Measurements from ENCODE around the gene COA6.

COA6 gene
- 4.5 reads per million, percentile 18 among the genes with 10 or more reads in this experiment for total RNA-seq

- DNase-seq, result peak; percentile 81
Measured at GRCh38 chr1:234373064-234373958, at the start of gene COA6. Gene COA6 (plus strand): TSS chr1:234373456. CDS start chr1:234373467, 11 bp downstream.

GRCh38 chr1:234324821-234325220 is 48.4 kb upstream of the COA6 start:
- DNase-seq, result no peak

GRCh38 chr1:234325878-234326496 is 47.3 kb upstream of the COA6 start:
- DNase-seq, result no peak

GRCh38 chr1:234326497-234327366 is 46.5 kb upstream of the COA6 start:
- DNase-seq, result peak; percentile 56

GRCh38 chr1:234327577-234328164 is 45.6 kb upstream of the COA6 start:
- DNase-seq, result no peak

GRCh38 chr1:234330843-234331215 is 42.4 kb upstream of the COA6 start:
- no peak for DNase-seq

GRCh38 chr1:234331507-234331906 is 41.7 kb upstream of the COA6 start:
- no peak for DNase-seq

- no peak for DNase-seq
Measured at GRCh38 chr1:234336359-234336758, 36.9 kb upstream of the COA6 start.

GRCh38 chr1:234337233-234337632 is 36.0 kb upstream of the COA6 start:
- DNase-seq, result no peak

- DNase-seq, result no peak
Measured at GRCh38 chr1:234340528-234340927, 32.7 kb upstream of the COA6 start.

- no peak for DNase-seq
Measured at GRCh38 chr1:234342774-234343173, 30.5 kb upstream of the COA6 start.

GRCh38 chr1:234345237-234345636 is 28.0 kb upstream of the COA6 start:
- DNase-seq, result no peak

GRCh38 chr1:234348964-234349363 is 24.3 kb upstream of the COA6 start:
- no peak for DNase-seq

- no peak for DNase-seq
Measured at GRCh38 chr1:234355782-234356510, 17.3 kb upstream of the COA6 start.

GRCh38 chr1:234356615-234357269 is 16.5 kb upstream of the COA6 start:
- peak; percentile 10 for DNase-seq

GRCh38 chr1:234357831-234358230 is 15.4 kb upstream of the COA6 start:
- DNase-seq, result no peak

GRCh38 chr1:234361102-234361603 is 12.1 kb upstream of the COA6 start:
- no peak for DNase-seq

GRCh38 chr1:234362558-234362957 is 10.7 kb upstream of the COA6 start:
- no peak for DNase-seq

GRCh38 chr1:234368320-234369032 is 4.8 kb upstream of the COA6 start:
- no peak for DNase-seq

- DNase-seq, result no peak
Measured at GRCh38 chr1:234369033-234369430, 4.2 kb upstream of the COA6 start.

GRCh38 chr1:234369784-234370183 is 3.5 kb upstream of the COA6 start:
- DNase-seq, result no peak

Data from effector CD4-positive, alpha-beta T cell (primary cell).